ENCODE results near the gene HBG2. TPM values are rescaled to one million over a fixed set of nuclear protein-coding genes. Genes with fewer than 3 reads are reported as not detected.
A peak's percentile ranks its signal among the peaks of the same experiment; 100 is the strongest.

The HBG2 gene
- total RNA-seq, 4 donors from 2014 or later: not detected

- DNase-seq (ENCODE audit: low spot score in 2 of 2): no peak
- Histone ChIP-seq H3K4me1 (peaks cover 0 to 7% (median 0%) of the 10 kb centered on the region in 4 donors), H3K4me3 (no peak overlapping the region), H3K27ac (no peak overlapping the region), H3K36me3 (no peaks in the 10 kb centered on the region), H3K9me3 (no peaks in the 10 kb centered on the region), H3K27me3 (no peaks in the 10 kb centered on the region)
- no peak for TF ChIP-seq EP300 (IDR thresholded peaks at IDR 0.05)
- no peak for TF ChIP-seq POLR2A (IDR thresholded peaks at IDR 0.05)
- no peak for TF ChIP-seq CTCF (IDR thresholded peaks at IDR 0.05)
- 66 to 86% methylated on average over 2 of the region's 2 CpGs for WGBS, 2 donors
Measured at GRCh38 chr11:5282628-5283027, 28.0 kb upstream of the HBG2 start.

GRCh38 chr11:5281596-5281995 is 27.0 kb upstream of the HBG2 start:
- no peak for TF ChIP-seq EP300 (IDR thresholded peaks at IDR 0.05)
- Histone ChIP-seq H3K4me1 (peaks cover 0 to 7% (median 0%) of the 10 kb centered on the region in 4 donors), H3K36me3 (no peaks in the 10 kb centered on the region), H3K9me3 (no peaks in the 10 kb centered on the region), H3K27me3 (no peaks in the 10 kb centered on the region), H3K4me3 (no peak overlapping the region), H3K27ac (no peak overlapping the region)
- DNase-seq (ENCODE audit: low spot score in 2 of 2): no peak

GRCh38 chr11:5280582-5281102 is 26.1 kb upstream of the HBG2 start:
- Histone ChIP-seq H3K27ac (no peak overlapping the region), H3K9me3 (no peaks in the 10 kb centered on the region), H3K4me3 (no peak overlapping the region), H3K4me1 (peaks cover 0 to 7% (median 0%) of the 10 kb centered on the region in 4 donors), H3K27me3 (no peaks in the 10 kb centered on the region), H3K36me3 (no peaks in the 10 kb centered on the region)
- no peak for TF ChIP-seq EP300 (IDR thresholded peaks at IDR 0.05)
- peak in 1 of 2 donors; percentile 53 for DNase-seq (ENCODE audit: low spot score in 2 of 2)
- WGBS, 2 donors: 45 to 53% methylated on average over 3 of the region's 3 CpGs

- Histone ChIP-seq H3K4me1 (peaks cover 0 to 7% (median 0%) of the 10 kb centered on the region in 4 donors), H3K27me3 (no peaks in the 10 kb centered on the region), H3K4me3 (no peak overlapping the region), H3K27ac (no peak overlapping the region), H3K36me3 (no peaks in the 10 kb centered on the region), H3K9me3 (no peaks in the 10 kb centered on the region)
- 52 to 57% methylated on average over 4 of the region's 4 CpGs for WGBS, 2 donors
- DNase-seq (ENCODE audit: low spot score in 2 of 2): no peak
- TF ChIP-seq EP300 (IDR thresholded peaks at IDR 0.05) (no peak), POLR2A (IDR thresholded peaks at IDR 0.05) (no peak), CTCF (IDR thresholded peaks at IDR 0.05) (no peak)
Measured at GRCh38 chr11:5279471-5280090, 25.0 kb upstream of the HBG2 start.

GRCh38 chr11:5277807-5278382 is 23.3 kb upstream of the HBG2 start:
- no peak overlapping the region for H3K4me3 ChIP-seq
- peaks cover 0 to 7% (median 0%) of the 10 kb centered on the region in 4 donors for H3K4me1 ChIP-seq
- WGBS, 2 donors: 70 to 89% methylated on average over 1 of the region's 1 CpG
- H3K27me3 ChIP-seq: no peaks in the 10 kb centered on the region
- no peak for DNase-seq (ENCODE audit: low spot score in 2 of 2)
- no peaks in the 10 kb centered on the region for H3K36me3 ChIP-seq
- no peaks in the 10 kb centered on the region for H3K9me3 ChIP-seq
- no peak for TF ChIP-seq EP300 (IDR thresholded peaks at IDR 0.05)
- no peak overlapping the region for H3K27ac ChIP-seq

GRCh38 chr11:5276697-5277096 is 22.1 kb upstream of the HBG2 start:
- WGBS, 2 donors: 86 to 92% methylated on average over 2 of the region's 2 CpGs
- DNase-seq (ENCODE audit: low spot score in 2 of 2): no peak
- Histone ChIP-seq H3K4me1 (peaks cover 0 to 7% (median 0%) of the 10 kb centered on the region in 4 donors), H3K27me3 (no peaks in the 10 kb centered on the region), H3K9me3 (no peaks in the 10 kb centered on the region), H3K4me3 (no peak overlapping the region), H3K27ac (no peak overlapping the region), H3K36me3 (no peaks in the 10 kb centered on the region)
- TF ChIP-seq POLR2A (IDR thresholded peaks at IDR 0.05): no peak
- TF ChIP-seq EP300 (IDR thresholded peaks at IDR 0.05): no peak
- TF ChIP-seq CTCF (IDR thresholded peaks at IDR 0.05): no peak
